Stimulated activated naive CD4-positive, alpha-beta T cell treated with Interleukin-2 at 50 U/mL for 16 hours (primary cell): ENCODE data around the gene ARVCF.

ENCODE experiments used
- DNase-seq: peaks from one replicate; lab custom pipeline; 2025; lab: John Stamatoyannopoulos, UW

Gene ARVCF

DNA sequence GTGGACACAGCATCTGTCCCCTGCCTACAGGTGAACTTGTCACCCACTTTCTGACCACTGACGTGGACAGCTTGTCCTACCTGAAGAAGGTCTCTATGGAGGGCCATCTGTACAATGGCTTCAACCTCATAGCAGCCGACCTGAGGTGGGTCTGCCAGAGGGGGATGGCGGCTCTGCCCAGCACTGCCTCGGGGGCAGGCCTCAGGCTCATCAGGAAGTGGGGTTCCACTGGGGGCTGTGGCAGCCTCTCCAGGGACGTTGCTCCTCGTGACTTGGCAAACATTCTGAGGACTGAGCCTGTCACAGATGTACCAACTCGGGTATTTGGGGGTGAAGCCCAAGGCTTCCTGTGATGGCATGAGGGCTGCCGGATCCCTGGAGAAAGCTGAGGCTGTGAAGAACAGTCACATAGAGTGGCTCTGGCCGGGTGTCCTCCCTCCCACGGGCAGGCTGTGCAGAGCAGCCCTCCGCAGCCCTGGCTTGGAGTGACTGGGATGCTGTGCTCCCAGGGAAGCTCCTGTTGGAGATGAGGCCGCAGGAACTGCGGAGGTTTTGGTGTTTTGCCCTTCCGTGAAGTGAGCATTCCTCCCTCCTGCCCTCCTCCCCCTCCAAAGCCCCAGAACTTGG lies 36.9 kb upstream of the ARVCF start:
- DNase-seq, result no peak

DNA sequence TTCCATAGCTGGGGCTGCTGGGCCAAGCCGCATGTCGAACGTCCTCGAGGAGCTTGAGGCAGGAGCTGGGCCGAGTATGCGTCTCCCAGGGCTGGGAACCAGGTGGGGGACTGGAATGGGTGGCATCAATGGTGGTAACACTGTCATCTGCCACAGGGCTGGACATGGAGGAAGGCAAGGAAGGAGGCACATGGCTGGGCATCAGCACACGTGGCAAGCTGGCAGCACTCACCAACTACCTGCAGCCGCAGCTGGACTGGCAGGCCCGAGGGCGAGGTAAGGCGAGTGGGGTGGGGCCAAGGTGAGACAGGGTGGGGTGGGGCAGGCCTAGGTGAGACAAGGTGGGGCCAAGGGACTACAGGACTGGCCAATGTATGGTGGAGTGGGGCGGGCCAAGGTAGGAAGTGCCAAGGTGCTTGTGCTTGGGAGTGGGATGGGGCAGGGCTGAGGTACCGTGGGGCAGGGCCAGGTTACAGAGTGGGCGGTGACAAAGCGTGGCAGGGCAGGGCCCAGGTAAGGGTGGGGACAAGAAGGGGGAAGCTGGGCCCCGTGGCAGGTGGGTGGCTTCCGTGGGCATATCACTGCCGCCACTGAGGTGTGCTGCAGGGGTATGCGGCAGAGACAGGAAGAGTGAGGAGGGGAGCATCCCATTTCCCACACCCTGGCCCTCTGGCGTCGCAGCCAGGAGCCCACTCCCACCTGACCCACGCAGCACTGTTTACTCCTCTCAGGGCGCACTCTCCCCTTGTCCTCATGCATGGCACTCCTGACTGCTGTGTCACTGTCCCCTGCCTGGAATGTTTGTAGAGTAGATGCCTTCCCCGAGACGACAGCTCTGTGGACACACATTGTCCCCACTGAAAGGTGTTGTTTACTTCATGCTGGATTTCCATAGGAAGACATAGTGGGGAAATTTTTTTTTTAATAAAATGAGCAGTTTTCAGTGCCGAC lies 36.0 kb upstream of the ARVCF start:
- DNase-seq, result no peak

DNA sequence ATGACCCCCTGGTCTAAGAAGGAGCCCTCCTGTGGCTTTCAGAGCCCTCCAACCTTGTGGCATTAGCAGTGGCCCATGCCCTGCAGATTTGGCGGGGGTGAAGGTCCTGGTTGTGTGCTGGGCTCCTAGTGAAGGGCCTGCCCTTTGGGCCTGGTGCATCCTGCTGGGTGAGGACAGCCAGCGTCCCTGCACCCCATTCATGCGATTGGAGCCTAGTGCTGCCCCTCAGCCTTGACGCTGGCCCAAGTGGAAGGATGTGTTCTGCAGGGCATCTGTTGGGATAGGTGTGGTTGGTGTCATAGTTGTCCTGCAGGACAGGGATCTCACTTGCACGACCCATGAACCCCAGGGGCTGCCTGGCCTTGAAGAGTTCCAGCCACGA lies 35.3 kb upstream of the ARVCF start:
- DNase-seq, result no peak

DNA sequence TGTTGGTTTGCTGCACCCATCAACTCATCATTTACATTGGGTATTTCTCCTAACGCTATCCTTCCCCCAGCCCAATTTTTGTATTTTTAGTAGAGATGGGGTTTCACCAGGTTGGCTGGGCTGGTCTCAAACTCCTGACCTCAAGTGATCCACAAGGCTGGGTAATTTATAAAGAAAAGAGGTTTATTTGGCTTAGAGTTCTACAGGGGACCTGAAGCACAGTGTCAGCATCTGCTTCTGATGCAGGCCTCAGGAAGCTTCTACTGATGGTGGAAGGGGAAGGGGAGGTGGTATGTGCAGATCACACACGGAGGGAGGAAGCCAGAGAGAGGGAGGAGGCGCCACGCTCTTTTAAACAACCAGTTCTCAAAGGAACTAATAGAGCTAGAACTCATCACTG lies 30.1 kb upstream of the ARVCF start:
- no peak for DNase-seq

DNA sequence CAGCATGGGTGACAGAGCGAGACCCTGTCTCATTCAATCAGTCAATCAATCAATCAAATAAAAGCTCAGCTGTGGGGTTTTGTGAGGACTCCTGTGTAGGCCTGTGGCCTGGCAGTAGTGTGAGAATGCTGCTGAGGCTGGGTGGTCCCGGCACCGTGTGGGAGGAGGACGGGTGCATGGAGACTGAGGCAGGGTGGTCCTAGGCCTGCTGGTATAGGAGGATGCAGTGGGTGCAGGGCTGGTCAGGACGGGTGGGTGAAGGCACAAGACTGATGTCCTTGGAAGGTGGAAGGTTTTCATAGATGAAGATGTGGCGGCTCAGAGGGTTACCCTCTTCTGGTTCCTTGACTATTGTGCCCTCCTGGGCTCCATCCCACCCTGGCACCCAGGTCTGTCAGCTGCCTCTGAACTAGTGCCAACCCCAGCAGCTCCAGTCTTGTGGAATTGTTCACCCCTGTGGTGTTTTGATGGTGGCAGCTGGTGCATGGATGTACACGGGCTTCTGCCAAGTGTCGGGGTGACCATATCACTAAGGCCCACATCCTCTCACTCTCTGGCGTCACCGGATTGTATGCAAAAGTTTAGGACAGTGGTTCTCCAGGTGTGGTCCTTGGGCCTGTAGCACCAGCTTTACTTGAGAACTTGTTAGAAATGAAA lies 28.0 kb upstream of the ARVCF start:
- no peak for DNase-seq

DNA sequence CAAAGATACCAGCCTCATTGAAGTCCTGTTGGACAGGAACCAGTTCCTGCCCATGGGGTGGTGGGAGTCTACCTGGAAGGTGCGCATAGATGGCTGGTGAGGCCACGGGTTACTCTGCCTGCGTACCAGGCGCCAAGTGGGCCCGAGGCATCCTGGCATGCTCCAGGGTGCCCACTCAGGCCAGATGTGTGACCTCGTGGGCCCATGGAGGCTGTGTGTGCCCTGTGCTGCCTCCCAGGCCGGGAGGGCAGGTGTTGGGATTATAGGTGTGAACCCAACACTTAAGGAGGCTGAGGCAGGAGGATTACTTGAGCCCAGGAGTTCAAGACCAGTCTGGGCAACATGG lies 27.3 kb upstream of the ARVCF start:
- DNase-seq, result no peak

DNA sequence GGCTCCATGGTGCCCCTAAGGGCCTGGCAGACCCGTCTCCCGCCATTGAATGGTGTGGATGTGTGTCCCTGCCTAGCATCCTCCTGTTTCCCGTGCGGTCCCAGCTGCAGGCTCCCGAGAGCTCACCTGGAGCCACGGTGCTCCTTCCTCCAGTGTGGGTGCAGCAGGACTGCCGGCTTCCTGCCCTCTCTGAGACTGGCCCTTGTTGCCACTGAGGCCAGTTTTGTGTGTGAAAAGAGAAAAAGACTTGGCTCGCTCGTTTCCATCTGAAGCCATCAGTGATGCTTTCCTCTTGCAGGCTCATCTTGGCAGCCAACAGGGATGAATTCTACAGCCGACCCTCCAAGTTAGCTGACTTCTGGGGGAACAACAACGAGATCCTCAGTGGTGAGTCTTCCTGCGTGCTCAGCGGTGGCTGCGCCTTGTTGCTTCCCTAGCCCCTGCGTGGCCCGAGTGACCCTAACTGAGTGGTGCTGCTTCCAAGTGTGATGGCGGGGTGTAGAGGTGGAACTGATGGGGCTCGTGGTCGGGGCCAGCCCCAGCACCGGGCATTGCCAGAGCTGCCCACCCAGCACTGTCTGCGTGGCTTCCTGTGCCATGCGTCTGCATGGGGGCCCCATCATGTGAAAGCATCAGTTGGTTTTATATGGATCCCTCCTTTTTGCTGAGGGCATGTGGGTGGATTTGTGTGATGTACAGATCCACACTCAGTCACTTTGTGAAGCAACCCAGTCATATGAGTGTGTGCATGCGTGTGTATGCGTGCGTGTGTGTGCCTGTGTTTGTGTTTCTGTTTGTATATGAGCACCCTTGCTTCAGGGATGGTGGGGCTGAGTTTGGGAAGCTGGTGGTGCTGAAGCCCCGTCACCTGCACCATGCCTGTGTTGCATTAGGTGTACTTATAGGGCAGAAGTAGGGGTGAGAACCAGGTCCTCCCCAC lies 26.7 kb upstream of the ARVCF start:
- DNase-seq, result no peak

DNA sequence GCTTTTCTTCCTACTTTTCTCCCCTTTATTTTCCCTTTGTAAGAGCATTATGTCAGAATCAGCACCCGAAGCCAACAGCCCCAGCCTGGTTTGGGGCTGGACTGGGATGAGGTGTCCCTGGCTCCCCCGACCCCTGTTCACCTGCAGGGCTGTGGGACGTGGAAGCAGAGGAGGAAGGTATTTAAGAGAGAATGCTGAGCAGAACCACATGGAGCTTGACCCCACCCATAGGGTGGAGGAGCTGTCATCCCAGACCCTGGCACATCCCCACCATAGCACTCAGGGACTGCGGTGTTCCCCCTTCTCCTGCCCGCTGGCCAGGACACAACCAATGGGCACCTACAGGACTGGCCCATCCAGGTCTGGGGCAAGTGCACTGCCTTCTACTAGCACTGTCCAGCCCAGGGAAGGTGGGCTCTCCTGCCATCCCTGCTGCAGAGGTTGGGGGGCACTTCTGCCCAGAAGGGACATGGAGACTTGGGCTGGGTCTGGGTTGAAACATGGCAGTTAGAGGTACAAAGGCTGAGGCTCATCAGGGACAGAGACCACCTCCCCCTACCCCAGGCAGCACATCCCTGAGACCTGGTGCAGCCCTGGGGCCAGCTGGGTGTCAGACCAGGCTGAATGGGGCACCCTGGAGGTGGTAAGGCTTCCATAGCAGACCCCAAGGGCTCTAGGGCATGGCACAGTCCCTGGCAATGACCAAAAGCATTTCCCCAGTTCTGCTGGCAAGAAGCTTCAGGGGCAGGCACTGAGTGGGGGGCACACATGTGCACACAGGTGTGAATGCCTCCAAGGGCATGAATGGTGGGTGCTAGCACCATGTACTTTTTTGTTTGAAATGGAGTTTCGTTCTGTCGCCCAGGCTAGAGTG lies 23.9 kb upstream of the ARVCF start:
- no peak for DNase-seq

DNA sequence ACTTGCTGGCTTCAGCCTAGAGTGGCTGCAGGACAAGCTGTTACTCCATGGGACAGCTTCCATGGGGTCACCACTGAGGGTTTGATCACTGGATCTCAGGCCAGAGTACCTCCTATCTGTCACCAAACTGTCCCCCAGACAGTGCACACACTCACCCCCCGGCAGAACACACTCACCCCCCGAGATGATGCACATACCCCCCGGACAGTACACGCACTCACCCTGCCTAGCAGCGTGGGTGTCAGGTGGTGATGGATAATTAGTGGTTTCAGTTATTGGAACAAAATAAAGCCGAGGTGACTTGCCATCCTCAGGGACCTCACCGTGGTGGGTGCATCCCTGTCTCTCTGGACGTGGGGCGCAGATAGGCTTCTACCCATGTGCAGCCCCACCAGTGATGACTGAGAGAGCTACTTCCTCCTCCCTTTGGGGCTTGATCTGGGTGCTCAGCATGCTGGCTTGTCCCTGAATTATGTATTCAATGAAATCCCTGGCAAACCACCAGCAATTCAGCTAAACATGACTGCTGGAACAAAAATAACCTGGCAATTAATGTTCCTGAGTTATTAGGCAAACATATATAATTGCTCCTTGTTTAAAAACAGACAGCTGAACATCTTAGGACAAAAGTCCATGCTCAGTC lies 23.2 kb upstream of the ARVCF start:
- DNase-seq, result no peak

DNA sequence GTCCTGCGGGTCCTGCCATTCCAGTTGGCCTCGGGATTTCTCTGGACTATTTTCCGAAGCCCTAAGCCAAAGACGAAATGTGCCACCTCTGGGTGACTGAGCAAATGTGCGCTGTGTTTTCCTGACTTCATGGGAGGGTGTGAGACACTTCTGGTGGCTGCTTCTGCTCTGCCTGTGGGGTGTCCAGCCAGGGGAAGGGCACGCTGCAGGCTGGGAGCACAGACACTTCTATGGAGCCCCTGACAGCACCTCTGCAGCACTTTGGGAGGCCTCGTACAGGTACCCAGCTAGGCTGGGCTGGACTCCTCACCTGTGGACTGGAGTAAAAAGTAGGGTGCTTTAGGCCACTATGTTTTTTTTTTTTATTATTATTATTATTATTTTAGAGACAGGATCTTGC lies 22.0 kb upstream of the ARVCF start:
- no peak for DNase-seq

DNA sequence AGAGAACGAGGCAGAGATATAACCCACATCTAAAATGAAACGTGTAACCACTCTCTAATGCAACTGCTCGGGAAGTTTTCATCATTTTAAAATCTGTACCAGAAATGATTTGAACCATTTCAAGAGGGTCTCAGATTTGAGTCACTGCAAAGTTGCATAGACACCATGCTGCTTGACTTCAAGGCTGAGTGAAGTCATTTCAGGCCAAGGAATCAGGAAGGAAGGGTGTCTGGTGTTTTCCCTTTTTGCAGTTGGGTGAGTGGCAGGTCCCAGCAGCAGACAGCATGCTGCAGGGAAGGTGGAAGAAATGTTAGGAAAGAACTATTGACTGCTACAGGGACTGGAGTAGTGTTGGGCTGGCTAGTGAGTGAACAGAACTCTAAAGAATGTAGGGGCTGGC lies 20.8 kb upstream of the ARVCF start:
- DNase-seq, result no peak

DNA sequence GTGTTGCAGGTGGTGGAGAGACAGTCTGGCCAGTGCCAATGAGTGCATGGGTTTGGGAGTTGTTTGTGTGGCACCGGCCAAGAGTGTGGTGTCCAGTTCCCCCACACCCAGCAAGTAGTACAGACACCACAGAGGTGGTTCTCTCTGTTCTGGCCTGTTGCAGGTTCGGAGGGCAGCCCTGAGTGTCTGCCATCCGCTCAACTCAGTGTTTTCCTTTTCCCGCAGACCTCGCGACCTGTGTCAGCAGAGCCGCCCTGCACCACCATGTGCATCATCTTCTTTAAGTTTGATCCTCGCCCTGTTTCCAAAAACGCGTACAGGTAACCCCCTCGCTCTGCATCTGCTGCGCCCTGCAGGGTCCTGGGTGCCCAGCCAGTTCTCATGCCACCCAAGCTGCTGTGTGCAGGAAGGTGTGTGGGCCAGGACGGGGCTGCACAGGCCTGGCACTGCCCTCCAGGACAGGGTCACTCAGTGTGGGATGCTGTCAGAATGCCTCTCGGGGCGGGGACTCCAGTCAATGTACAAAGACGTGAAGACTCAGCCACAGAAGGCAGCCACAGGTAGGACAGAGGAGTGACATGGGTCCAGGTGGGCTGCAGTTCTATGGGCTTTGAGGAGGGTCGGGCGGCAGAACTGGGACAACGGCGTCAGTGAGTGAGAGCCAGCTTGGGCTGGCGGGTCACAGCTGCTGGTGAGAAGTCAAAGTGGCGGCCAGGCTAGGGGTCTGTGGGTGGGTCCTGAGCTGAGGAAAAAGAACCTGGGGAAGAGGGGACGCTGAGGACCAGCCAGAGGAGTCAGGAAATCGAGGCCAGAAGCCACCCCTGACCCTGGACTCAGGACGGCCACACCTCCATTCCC lies 20.1 kb upstream of the ARVCF start:
- no peak for DNase-seq

DNA sequence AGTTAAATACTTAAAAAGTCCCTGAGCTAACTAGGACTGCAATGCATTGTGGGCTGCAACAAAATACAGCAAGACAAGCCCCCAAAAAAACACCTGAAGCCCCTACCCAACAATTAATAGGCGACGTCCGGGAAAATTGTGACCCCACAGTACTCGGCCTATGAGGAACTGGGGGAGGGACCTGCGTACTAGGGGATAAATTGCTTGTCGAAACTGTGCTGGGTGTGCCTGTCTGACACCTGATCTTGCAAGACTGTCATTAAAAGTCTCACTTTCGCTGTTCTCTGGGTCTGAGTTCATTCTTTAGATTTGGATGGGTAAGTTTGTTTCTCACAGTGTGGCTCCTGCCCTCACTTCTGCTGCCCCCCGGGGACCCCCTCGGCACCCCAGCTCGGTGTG lies 19.5 kb upstream of the ARVCF start:
- no peak for DNase-seq

DNA sequence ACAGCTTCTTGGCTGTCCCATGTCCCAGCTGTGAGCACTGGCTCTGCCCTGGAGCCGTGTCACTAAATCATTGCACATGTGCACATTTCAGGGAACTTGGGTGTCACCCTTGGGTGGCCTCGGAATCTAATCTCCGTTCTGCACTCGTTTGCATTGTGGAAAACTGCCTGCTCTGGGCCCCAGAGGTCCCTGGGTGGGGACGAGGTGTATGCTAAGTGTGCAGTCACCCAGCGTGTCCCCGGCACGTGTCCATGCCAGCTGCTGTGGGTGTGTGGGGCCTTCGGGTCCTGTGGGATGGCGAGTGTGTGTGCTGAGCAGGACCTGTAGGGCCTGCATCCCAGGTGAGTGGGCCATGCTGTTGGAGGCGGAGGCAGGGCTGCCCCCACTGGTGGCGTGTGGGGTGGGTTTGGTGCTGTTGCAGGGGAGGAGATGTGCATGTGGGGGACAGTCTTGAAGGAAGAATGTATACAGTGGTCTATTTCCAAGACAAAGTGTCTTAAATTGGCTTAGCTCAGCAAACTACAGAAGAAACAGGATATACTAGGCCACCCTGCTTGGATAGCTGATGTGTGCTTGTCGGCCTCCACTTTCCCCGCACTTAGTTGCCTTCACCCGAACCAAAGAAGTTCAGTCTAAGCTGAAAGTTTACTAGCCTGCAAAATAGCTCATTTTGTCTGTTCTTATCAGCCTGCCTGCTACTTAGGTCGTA lies 18.9 kb upstream of the ARVCF start:
- DNase-seq, result no peak

DNA sequence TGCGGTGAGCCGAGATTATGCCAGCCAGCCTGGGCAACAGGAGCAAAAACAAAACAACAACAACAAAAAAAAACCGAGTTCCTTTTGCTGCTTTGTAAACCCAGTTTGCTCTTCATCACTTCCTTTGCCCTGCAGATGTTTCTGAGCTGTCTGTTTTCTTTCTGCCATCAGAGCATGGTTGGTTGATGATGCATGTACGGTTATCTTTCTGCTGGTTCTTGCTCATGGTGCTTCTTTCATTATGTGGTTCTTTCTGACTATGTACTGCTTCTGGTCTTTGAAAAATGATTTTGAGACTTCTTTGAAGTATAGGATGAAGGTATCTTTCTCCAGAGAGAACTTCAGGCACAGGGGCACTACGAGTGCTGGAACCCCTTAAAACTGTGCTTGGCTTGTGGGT lies 17.5 kb upstream of the ARVCF start:
- DNase-seq, result no peak

DNA sequence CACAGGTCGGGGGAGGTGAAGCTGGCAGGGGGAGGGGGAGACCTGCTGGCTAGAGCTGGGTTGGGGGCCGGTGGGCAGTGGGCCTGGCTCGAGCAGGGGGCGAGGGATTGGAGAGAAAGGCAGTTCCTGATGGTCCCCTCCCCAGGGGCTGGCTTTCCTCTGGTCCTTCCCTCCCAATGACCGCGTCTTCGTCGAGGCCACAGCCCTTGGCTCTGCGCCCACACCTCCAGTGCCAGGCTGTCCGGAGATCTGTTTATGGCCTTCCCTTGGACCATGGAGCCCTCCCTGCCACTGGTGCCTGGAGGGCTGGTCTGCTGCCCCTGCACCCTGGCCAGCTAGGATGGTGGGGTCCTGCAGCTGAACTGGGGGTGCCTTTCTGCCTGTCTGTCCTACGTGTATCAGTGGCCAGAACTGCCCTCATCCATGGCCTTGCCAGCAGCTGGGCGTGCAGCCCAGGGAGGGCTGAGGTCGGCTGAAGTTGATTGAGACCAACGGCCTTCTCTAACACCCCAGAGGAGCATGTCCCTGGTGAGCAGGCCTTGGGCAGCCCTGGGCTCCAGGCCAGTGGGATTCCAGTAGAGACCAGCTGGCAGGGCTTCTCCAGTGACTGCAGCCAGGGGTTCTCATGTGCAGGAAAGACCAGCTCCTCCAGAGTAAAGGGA lies 16.6 kb upstream of the ARVCF start:
- DNase-seq, result no peak

DNA sequence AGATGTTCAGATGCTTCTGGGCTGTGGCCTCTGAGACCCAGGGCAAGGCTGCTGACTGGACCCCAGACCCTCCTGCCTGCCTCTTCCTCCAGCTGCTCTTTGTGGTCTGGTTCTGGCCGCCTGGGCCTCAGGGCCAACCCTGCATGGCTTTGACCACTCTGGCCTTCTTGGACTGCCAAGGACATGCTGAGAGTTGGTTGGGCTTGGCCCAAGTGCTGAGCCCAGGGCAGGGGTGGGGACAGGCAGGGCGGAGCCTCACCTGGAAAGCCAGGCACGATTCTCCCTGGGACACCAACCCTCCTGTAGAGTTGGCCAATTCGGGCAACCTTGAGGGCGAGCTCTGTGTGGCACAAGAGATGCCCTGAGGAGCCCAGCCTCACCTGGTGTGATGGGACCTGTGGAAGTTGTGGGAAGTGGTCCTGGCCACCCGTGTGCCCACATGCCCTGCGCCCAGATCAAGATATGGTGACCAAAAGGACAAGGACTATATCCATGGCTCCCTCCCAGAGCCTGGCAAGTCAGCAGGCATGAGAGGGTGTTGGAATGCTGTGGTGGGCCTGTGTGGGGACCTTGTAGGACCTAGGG lies 15.9 kb upstream of the ARVCF start:
- DNase-seq, result no peak
